ENCODE data around the gene CD93. TPM values are rescaled to one million over a fixed set of nuclear protein-coding genes. Genes with fewer than 3 reads are reported as not detected.

CD93 gene
- total and polyA plus RNA-seq, 2 donors from 2014 or later, result 9.9 to 104 TPM

DNA sequence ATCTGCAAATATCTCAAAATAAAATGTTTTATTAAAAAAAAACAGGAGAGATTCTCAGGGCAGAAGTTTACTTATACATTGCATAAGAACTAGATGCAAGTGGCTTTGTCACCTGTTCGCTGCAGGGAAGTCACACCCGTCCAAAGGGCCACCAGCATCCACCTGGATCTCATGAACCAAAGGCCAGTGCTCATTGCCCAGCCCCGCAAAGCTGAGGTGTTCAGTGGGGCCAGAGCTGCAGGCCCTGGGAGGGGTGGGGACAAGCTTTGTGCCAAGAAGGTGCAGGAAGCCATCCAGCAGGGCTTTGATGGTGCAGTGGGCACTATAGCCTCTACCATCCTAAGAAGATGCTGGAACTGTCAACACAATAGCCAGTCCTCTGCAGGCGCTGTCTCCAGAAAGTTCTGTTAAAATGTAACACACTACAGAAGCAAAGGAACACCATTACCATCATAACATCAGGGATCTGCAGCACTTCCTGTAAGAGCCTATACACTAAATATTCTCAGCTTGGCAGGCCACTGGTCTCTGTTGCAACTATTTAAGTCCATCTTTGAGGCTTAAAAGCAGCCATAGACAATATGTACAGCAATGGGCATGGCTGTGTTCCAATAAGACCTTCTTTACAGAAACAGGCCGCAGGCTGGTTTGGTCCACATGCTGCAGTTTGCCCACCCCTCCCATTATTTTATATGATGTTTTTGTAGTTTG lies 15.7 kb upstream of the CD93 start:
- no peaks in the 10 kb centered on the region for H3K36me3 ChIP-seq (ENCODE audit: control insufficient read depth in 2 of 3, insufficient read depth in 3 of 3, low read length in 3 of 3)
- DNase-seq (peak in 1 of 5 donors; percentile 39), FAIRE-seq (no peak)
- H3K9me3 ChIP-seq (ENCODE audit: control insufficient read depth in 2 of 3, insufficient read depth in 1 of 3, low read length in 3 of 3), result no peaks in the 10 kb centered on the region
- H3K27ac ChIP-seq (ENCODE audit: low read depth in 2 of 2, low read length in 2 of 2), result no peak overlapping the region
- H3K4me1 ChIP-seq (ENCODE audit: control insufficient read depth in 2 of 3, insufficient read depth in 2 of 3, low read depth in 1 of 3, low read length in 3 of 3), result peaks cover 0 to 7% (median 7%) of the 10 kb centered on the region in 3 donors
- TF ChIP-seq, protein P1, sequence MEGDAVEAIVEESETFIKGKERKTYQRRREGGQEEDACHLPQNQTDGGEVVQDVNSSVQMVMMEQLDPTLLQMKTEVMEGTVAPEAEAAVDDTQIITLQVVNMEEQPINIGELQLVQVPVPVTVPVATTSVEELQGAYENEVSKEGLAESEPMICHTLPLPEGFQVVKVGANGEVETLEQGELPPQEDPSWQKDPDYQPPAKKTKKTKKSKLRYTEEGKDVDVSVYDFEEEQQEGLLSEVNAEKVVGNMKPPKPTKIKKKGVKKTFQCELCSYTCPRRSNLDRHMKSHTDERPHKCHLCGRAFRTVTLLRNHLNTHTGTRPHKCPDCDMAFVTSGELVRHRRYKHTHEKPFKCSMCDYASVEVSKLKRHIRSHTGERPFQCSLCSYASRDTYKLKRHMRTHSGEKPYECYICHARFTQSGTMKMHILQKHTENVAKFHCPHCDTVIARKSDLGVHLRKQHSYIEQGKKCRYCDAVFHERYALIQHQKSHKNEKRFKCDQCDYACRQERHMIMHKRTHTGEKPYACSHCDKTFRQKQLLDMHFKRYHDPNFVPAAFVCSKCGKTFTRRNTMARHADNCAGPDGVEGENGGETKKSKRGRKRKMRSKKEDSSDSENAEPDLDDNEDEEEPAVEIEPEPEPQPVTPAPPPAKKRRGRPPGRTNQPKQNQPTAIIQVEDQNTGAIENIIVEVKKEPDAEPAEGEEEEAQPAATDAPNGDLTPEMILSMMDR (IDR thresholded peaks at IDR 0.05; ENCODE audit: borderline replicate concordance, extremely low read depth, insufficient read depth), result no peak
- H3K27me3 ChIP-seq (ENCODE audit: control insufficient read depth, insufficient read depth, low read length), result no peaks in the 10 kb centered on the region
- intact Hi-C loops (cut with DNase I), result no loop called here
- H3K9ac ChIP-seq (ENCODE audit: low read length in 3 of 3), result no peak overlapping the region
- H3K4me3 ChIP-seq (ENCODE audit: low read length in 3 of 3), result no peak overlapping the region

DNA sequence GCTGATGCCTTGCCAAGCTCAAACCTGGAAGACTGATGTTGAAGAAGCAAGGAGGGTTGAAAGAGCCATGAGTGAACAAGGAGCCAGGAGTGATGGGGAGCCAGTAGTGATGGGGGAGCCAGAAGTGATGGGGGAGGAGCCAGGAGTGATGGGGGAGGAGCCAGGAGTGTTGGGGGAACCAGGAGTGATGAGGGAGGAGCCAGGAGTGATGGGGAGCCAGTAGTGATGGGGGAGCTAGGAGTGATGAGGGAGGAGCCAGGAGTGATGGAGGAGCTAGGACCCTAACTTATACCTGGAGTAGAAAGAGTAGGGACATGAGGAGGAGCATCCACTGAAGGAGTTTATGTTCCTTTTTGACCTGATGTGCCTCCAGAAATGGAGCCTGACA lies 14.6 kb upstream of the CD93 start:
- peaks cover 0 to 7% (median 5%) of the 10 kb centered on the region in 3 donors for H3K4me1 ChIP-seq (ENCODE audit: control insufficient read depth in 2 of 3, insufficient read depth in 2 of 3, low read depth in 1 of 3, low read length in 3 of 3)
- DNase-seq (peak in 1 of 5 donors; percentile 8), FAIRE-seq (no peak)
- no peak overlapping the region for H3K27ac ChIP-seq (ENCODE audit: low read depth in 2 of 2, low read length in 2 of 2)
- no peak overlapping the region for H3K9ac ChIP-seq (ENCODE audit: low read length in 3 of 3)
- no peaks in the 10 kb centered on the region for H3K9me3 ChIP-seq (ENCODE audit: control insufficient read depth in 2 of 3, insufficient read depth in 1 of 3, low read length in 3 of 3)
- H3K27me3 ChIP-seq (ENCODE audit: control insufficient read depth, insufficient read depth, low read length), result no peaks in the 10 kb centered on the region
- TF ChIP-seq, protein P1 (IDR thresholded peaks at IDR 0.05; ENCODE audit: borderline replicate concordance, extremely low read depth, insufficient read depth), result no peak
- intact Hi-C loops (cut with DNase I), result no loop called here
- no peaks in the 10 kb centered on the region for H3K36me3 ChIP-seq (ENCODE audit: control insufficient read depth in 2 of 3, insufficient read depth in 3 of 3, low read length in 3 of 3)
- no peak overlapping the region for H3K4me3 ChIP-seq (ENCODE audit: low read length in 3 of 3)

DNA sequence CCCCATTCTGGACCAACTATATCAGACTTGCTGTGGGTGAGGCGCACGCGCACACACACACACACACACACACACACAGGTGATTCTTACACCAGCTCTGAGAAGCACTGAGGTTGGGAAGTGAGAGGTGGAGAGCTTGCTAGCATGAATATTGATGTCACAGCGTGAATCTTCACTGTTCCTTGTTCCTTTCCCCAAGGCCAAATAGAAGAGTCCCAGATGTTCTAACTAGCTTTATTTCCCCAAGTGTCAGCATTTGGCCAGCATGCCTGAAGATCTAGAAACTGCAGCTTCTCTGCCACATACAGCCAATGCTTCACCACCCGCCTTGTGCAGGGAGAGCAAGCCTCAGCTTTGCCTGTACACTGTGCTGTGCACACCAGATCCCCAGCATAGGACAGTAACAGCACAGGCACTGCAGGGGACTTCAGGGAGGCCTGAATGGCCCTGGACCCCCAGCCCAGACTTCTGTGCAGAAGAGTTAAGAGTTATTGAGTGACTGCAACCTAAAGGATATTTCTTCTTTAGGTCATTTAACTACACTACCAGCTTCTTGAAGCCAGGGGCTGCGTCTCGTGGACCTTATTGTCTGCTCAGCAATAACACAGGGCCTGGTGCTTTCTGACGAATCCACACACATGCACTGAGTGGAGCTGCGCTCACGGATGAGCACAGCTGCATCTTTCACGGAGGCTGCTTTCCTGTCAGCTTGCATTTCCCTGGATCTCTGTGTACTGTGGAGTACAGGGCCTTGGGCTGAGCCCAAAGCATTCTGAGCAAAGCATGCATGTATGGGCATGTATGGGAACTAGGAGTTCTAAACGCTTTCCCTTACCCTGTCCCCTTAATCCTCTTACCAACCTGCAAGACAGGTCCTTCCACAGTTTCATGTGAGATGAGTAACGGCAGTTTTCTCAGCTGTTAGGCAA lies 13.9 kb upstream of the CD93 start:
- intact Hi-C loops (cut with DNase I), result no loop called here
- Histone ChIP-seq H3K36me3 (ENCODE audit: control insufficient read depth in 2 of 3, insufficient read depth in 3 of 3, low read length in 3 of 3) (no peaks in the 10 kb centered on the region), H3K4me3 (ENCODE audit: low read length in 3 of 3) (no peak overlapping the region), H3K27me3 (ENCODE audit: control insufficient read depth, insufficient read depth, low read length) (no peaks in the 10 kb centered on the region), H3K9me3 (ENCODE audit: control insufficient read depth in 2 of 3, insufficient read depth in 1 of 3, low read length in 3 of 3) (no peaks in the 10 kb centered on the region), H3K4me1 (ENCODE audit: control insufficient read depth in 2 of 3, insufficient read depth in 2 of 3, low read depth in 1 of 3, low read length in 3 of 3) (peaks cover 0 to 2% (median under 1%) of the 10 kb centered on the region in 3 donors), H3K27ac (ENCODE audit: low read depth in 2 of 2, low read length in 2 of 2) (no peak overlapping the region), H3K9ac (ENCODE audit: low read length in 3 of 3) (no peak overlapping the region)
- FAIRE-seq, result no peak
- DNase-seq, result peak in 1 of 5 donors; percentile 25
- TF ChIP-seq, protein P1 (IDR thresholded peaks at IDR 0.05; ENCODE audit: borderline replicate concordance, extremely low read depth, insufficient read depth), result no peak
